Stimulated activated CD8-positive, alpha-beta memory T cell treated with anti-CD3 and anti-CD28 coated beads, Interleukin-4, amount 100 ng/mL, for 24 hours (primary cell): ENCODE results near the gene PCDHB8.
"Not testable (repeated sequence)": the region's sequence is repeated elsewhere in the genome, so short reads cannot be mapped to it uniquely, and the experiment has no call there.

Source experiments
- DNase-seq: peaks from one replicate; pipeline ENCODE4 v3.0.0-alpha.2; 2020; ENCODE audit warnings: low read depth

PCDHB8 gene

GRCh38 chr5:141184117-141184855, 6.7 kb downstream of the PCDHB8 start:
- DNase-seq: not testable (repeated sequence)

- DNase-seq: peak; percentile 8
These were observed 9.4 kb downstream of the PCDHB8 start, which contains the start of gene PCDHB9 for GRCh38 chr5:141186897-141187512. Gene PCDHB9, plus strand, starts transcription at chr5:141187161. Its CDS starts 158 bp downstream, at chr5:141187319.

DNA sequence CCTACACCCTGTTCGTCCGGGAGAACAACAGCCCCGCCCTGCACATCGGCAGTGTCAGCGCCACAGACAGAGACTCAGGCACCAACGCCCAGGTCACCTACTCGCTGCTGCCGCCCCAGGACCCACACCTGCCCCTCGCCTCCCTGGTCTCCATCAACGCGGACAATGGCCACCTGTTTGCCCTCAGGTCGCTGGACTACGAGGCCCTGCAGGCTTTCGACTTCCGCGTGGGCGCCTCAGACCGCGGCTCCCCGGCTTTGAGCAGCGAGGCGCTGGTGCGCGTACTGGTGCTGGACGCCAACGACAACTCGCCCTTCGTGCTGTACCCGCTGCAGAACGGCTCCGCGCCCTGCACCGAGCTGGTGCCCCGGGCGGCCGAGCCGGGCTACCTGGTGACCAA, 11.1 kb downstream of the PCDHB8 start:
- not testable (repeated sequence) for DNase-seq

GRCh38 chr5:141189131-141189530, 11.5 kb downstream of the PCDHB8 start:
- not testable (repeated sequence) for DNase-seq

GRCh38 chr5:141192110-141192725, 14.6 kb downstream of the PCDHB8 start, which contains the start of gene PCDHB10:
Gene PCDHB10, plus strand, starts transcription at chr5:141192353. Its CDS starts 200 bp downstream, at chr5:141192553.
- DNase-seq: no peak

- not testable (repeated sequence) for DNase-seq
These were observed 16.7 kb downstream of the PCDHB8 start for GRCh38 chr5:141194332-141194731.

- DNase-seq: no peak
These were observed 18.8 kb downstream of the PCDHB8 start for GRCh38 chr5:141196363-141196762.

GRCh38 chr5:141199359-141200235, 22.0 kb downstream of the PCDHB8 start, which contains the start of gene PCDHB11:
Gene PCDHB11, plus strand, starts transcription at chr5:141199627. Its CDS starts 148 bp downstream, at chr5:141199775.
- DNase-seq: no peak

DNA sequence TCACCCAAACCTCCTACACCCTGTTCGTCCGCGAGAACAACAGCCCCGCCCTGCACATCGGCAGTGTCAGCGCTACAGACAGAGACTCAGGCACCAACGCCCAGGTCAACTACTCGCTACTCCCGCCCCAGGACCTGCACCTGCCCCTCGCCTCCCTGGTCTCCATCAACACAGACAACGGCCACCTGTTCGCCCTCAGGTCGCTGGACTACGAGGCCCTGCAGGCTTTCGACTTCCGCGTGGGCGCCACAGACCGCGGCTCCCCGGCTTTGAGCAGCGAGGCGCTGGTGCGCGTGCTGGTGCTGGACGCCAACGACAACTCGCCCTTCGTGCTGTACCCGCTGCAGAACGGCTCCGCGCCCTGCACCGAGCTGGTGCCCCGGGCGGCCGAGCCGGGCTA, 23.5 kb downstream of the PCDHB8 start:
- DNase-seq: not testable (repeated sequence)

DNA sequence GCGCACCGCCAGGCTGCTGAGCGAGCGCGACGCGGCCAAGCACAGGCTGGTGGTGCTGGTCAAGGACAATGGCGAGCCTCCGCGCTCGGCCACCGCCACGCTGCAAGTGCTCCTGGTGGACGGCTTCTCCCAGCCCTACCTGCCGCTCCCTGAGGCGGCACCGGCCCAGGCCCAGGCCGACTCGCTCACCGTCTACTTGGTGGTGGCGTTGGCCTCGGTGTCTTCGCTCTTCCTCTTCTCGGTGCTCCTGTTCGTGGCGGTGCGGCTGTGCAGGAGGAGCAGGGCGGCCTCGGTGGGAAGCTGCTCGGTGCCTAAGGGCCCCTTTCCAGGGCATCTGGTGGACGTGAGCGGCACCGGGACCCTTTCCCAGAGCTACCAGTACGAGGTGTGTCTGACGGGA, 24.1 kb downstream of the PCDHB8 start:
- DNase-seq: not testable (repeated sequence)

DNA sequence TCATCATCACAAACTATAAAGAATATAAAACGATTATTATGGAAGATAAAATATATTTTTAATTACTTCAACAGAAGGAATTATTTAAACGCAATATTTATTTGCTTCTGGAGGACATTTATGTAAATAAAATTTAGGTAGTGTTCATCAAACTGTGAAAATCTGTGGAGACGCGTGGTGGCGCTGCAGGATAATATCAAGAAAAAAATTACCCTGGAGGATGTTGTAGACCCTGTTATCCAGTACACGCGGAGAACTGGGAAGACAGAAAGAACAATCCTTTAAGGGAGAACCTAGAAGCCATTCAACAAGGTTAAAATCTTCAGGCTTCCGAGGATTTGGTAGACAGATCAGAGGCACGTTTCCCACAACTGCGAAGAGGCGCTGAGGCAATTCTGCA, 30.9 kb downstream of the PCDHB8 start, which contains the start of gene PCDHB12:
PCDHB12 (plus strand) TSS at position 242 of the 400 bp plus-strand sequence. CDS start 189 bp downstream, outside the sequence.
- DNase-seq: no peak

DNA sequence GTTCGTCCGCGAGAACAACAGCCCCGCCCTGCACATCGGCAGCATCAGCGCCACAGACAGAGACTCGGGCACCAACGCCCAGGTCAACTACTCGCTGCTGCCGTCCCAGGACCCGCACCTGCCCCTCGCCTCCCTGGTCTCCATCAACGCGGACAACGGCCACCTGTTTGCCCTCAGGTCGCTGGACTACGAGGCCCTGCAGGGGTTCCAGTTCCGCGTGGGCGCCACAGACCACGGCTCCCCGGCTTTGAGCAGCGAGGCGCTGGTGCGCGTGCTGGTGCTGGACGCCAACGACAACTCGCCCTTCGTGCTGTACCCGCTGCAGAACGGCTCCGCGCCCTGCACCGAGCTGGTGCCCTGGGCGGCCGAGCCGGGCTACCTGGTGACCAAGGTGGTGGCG, 32.7 kb downstream of the PCDHB8 start:
- not testable (repeated sequence) for DNase-seq

DNA sequence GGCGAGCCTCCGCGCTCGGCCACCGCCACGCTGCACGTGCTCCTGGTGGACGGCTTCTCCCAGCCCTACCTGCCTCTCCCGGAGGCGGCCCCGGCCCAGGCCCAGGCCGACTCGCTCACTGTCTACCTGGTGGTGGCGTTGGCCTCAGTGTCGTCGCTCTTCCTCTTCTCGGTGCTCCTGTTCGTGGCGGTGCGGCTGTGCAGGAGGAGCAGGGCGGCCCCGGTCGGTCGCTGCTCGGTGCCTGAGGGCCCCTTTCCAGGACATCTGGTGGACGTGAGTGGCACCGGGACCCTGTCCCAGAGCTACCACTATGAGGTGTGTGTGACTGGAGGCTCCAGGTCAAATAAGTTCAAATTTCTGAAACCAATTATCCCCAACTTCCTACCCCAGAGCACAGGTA, 33.3 kb downstream of the PCDHB8 start:
- DNase-seq: not testable (repeated sequence)

DNA sequence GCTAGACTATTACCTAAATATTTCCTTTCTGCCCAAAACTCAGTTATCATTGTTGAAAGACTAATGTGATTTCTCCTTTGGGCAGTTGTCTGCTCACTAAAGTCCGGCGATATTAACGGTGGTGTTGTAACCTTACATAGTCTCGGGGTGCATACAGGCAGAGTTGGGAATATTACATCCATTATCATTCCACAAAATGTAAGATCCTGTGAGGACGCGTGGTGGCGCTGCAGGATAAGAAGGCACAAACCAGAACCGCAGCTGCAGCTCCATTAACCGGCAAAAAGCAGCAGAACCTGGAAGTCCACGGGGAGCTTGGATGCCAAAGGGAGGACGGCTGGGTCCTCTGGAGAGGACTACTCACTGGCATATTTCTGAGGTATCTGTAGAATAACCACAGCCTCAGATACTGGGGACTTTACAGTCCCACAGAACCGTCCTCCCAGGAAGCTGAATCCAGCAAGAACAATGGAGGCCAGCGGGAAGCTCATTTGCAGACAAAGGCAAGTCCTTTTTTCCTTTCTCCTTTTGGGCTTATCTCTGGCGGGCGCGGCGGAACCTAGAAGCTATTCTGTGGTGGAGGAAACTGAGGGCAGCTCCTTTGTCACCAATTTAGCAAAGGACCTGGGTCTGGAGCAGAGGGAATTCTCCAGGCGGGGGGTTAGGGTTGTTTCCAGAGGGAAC, 36.2 kb downstream of the PCDHB8 start, which contains the start of gene PCDHB13:
PCDHB13 (plus strand) TSS at position 264 of the 684 bp plus-strand sequence; CDS start at position 469, 205 bp downstream.
- DNase-seq: not testable (repeated sequence)

GRCh38 chr5:141214583-141214982, 37.0 kb downstream of the PCDHB8 start:
- not testable (repeated sequence) for DNase-seq

GRCh38 chr5:141215504-141215903, 37.9 kb downstream of the PCDHB8 start:
- not testable (repeated sequence) for DNase-seq

DNA sequence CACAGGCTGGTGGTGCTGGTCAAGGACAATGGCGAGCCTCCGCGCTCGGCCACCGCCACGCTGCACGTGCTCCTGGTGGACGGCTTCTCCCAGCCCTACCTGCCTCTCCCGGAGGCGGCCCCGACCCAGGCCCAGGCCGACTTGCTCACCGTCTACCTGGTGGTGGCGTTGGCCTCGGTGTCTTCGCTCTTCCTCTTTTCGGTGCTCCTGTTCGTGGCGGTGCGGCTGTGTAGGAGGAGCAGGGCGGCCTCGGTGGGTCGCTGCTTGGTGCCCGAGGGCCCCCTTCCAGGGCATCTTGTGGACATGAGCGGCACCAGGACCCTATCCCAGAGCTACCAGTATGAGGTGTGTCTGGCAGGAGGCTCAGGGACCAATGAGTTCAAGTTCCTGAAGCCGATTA, 38.4 kb downstream of the PCDHB8 start:
- not testable (repeated sequence) for DNase-seq

GRCh38 chr5:141223112-141223783, 45.7 kb downstream of the PCDHB8 start, which contains the start of gene PCDHB14:
Gene PCDHB14, plus strand, starts transcription at chr5:141223343. Its CDS starts 163 bp downstream, at chr5:141223506.
- DNase-seq: no peak

GRCh38 chr5:141224844-141225243, 47.3 kb downstream of the PCDHB8 start:
- not testable (repeated sequence) for DNase-seq

- DNase-seq: not testable (repeated sequence)
These were observed 47.8 kb downstream of the PCDHB8 start for GRCh38 chr5:141225421-141225820.
